Measurements from ENCODE around the gene ZP4.
"Not testable (repeated sequence)": the region's sequence is repeated elsewhere in the genome, so short reads cannot be mapped to it uniquely, and the experiment has no call there.

Gene ZP4

GRCh38 chr1:237873487-237874211 is 17.1 kb downstream of the ZP4 start:
- DNase-seq, result no peak

GRCh38 chr1:237868817-237869600 is 21.7 kb downstream of the ZP4 start:
- no peak for DNase-seq

GRCh38 chr1:237867380-237867888 is 23.3 kb downstream of the ZP4 start:
- no peak for DNase-seq

GRCh38 chr1:237864338-237865244 is 26.1 kb downstream of the ZP4 start:
- DNase-seq, result no peak

GRCh38 chr1:237863234-237863633 is 27.5 kb downstream of the ZP4 start:
- DNase-seq, result no peak

- no peak for DNase-seq
Measured at GRCh38 chr1:237861944-237862343, 28.8 kb downstream of the ZP4 start.

GRCh38 chr1:237858992-237859391 is 31.7 kb downstream of the ZP4 start:
- DNase-seq, result no peak

GRCh38 chr1:237857455-237857854 is 33.3 kb downstream of the ZP4 start:
- no peak for DNase-seq

GRCh38 chr1:237852342-237852741 is 38.4 kb downstream of the ZP4 start:
- no peak for DNase-seq

GRCh38 chr1:237851210-237851845 is 39.4 kb downstream of the ZP4 start:
- DNase-seq, result peak; percentile 61

GRCh38 chr1:237843516-237843915 is 47.2 kb downstream of the ZP4 start:
- not testable (repeated sequence) for DNase-seq

GRCh38 chr1:237841485-237841884 is 49.2 kb downstream of the ZP4 start:
- no peak for DNase-seq

- DNase-seq, result no peak
Measured at GRCh38 chr1:237838904-237839534, 51.7 kb downstream of the ZP4 start.

GRCh38 chr1:237838320-237838719 is 52.4 kb downstream of the ZP4 start:
- no peak for DNase-seq

- no peak for DNase-seq
Measured at GRCh38 chr1:237834461-237834860, 56.3 kb downstream of the ZP4 start.

- DNase-seq, result no peak
Measured at GRCh38 chr1:237834048-237834447, 56.7 kb downstream of the ZP4 start.

- DNase-seq, result no peak
Measured at GRCh38 chr1:237832858-237833257, 57.9 kb downstream of the ZP4 start.
